NOMO-1 treated with DMSO at 0.1 percent for 48 hours (cell line): ENCODE data around the gene TAF11L12.
"Not testable (repeated sequence)": the region's sequence is repeated elsewhere in the genome, so short reads cannot be mapped to it uniquely, and the experiment has no call there.

Source experiments
- DNase-seq: peaks from one replicate; lab custom pipeline; 2025; ENCODE audit not compliant: unreplicated experiment; lab: John Stamatoyannopoulos, UW

The TAF11L12 gene

GRCh38 chr5:17610092-17610491 lies at the start of gene TAF11L12:
Gene TAF11L12 (plus strand): TSS chr5:17610392.
- DNase-seq, result not testable (repeated sequence)

GRCh38 chr5:17585658-17586057 lies 24.5 kb upstream of the TAF11L12 start, which contains the start of gene TAF11L7:
Gene TAF11L7 (minus strand): TSS chr5:17585758.
- DNase-seq, result not testable (repeated sequence)

- DNase-seq, result not testable (repeated sequence)
Measured at GRCh38 chr5:17590860-17591259, 19.3 kb upstream of the TAF11L12 start, which contains the start of gene TAF11L8. Gene TAF11L8 (minus strand): TSS chr5:17590960.

- not testable (repeated sequence) for DNase-seq
Measured at GRCh38 chr5:17594255-17594654, 15.9 kb upstream of the TAF11L12 start, which contains the start of gene TAF11L9. Gene TAF11L9 (minus strand): TSS chr5:17594394.

- not testable (repeated sequence) for DNase-seq
Measured at GRCh38 chr5:17597728-17598127, 12.5 kb upstream of the TAF11L12 start, which contains the start of gene TAF11L10. Gene TAF11L10 (minus strand): TSS chr5:17597828.

GRCh38 chr5:17603880-17604279 lies 6.3 kb upstream of the TAF11L12 start, which contains the start of gene TAF11L11:
Gene TAF11L11 (plus strand): TSS chr5:17604183.
- DNase-seq, result not testable (repeated sequence)

- DNase-seq, result no peak
Measured at GRCh38 chr5:17604951-17605350, 5.2 kb upstream of the TAF11L12 start.

GRCh38 chr5:17607461-17607860 lies 2.7 kb upstream of the TAF11L12 start:
- not testable (repeated sequence) for DNase-seq

- no peak for DNase-seq
Measured at GRCh38 chr5:17614872-17615605, 4.8 kb downstream of the TAF11L12 start.

- DNase-seq, result no peak
Measured at GRCh38 chr5:17619354-17619753, 9.2 kb downstream of the TAF11L12 start.

GRCh38 chr5:17620627-17621026 lies 10.4 kb downstream of the TAF11L12 start:
- no peak for DNase-seq

GRCh38 chr5:17625686-17626085 lies 15.5 kb downstream of the TAF11L12 start:
- DNase-seq, result no peak

GRCh38 chr5:17631788-17632187 lies 21.6 kb downstream of the TAF11L12 start, which contains the start of gene TAF11L13:
Gene TAF11L13 (plus strand): TSS chr5:17632088.
- not testable (repeated sequence) for DNase-seq

- DNase-seq, result no peak
Measured at GRCh38 chr5:17634160-17634559, 24.0 kb downstream of the TAF11L12 start, which contains the start of gene TAF11L14. Gene TAF11L14 (plus strand): TSS chr5:17634460.

GRCh38 chr5:17649232-17649631 lies 39.0 kb downstream of the TAF11L12 start:
- DNase-seq, result not testable (repeated sequence)

- not testable (repeated sequence) for DNase-seq
Measured at GRCh38 chr5:17655201-17655759, 45.1 kb downstream of the TAF11L12 start.

GRCh38 chr5:17655921-17656320 lies 45.7 kb downstream of the TAF11L12 start:
- no peak for DNase-seq
